Adipocyte (in vitro differentiated cells): ENCODE measurements around the gene EEA1.

ENCODE experiments used
- DNase-seq: peaks from one replicate; pipeline ENCODE4 v3.0.0-alpha.2; 2015; ENCODE audit warnings: low read depth
- H3K27me3 ChIP-seq: replicated peaks from 2 replicates; pipeline ENCODE4 v1.7.0; 2013; ENCODE audit warnings: mild to moderate bottlenecking, low read length, moderate library complexity; ENCODE audit not compliant: control insufficient read depth, insufficient read depth
- H3K36me3 ChIP-seq: 2 replicates; pipeline ENCODE4 v1.7.0; 2013; ENCODE audit warnings: low read length, mild to moderate bottlenecking, moderate library complexity; ENCODE audit not compliant: control insufficient read depth, insufficient read depth, severe bottlenecking
- H3K4me1 ChIP-seq: 2 replicates; pipeline ENCODE4 v1.7.0; 2013; ENCODE audit warnings: mild to moderate bottlenecking, low read length, moderate library complexity; ENCODE audit not compliant: control insufficient read depth, insufficient read depth
- H3K4me3 ChIP-seq: 2 replicates; pipeline ENCODE4 v1.7.0; 2013; ENCODE audit warnings: mild to moderate bottlenecking, low read length, moderate library complexity
- H3K9ac ChIP-seq: 2 replicates; pipeline ENCODE4 v1.7.0; 2013; ENCODE audit warnings: mild to moderate bottlenecking, low read length, moderate library complexity
- H3K9me3 ChIP-seq: 2 replicates; pipeline ENCODE4 v1.7.0; 2013; ENCODE audit warnings: mild to moderate bottlenecking, low read length, moderate library complexity; ENCODE audit not compliant: control insufficient read depth

Gene EEA1

GRCh38 chr12:92933606-92934005 is 4.5 kb upstream of the EEA1 start:
- DNase-seq, result no peak
- Histone ChIP-seq H3K36me3 (no peaks in the 10 kb centered on the region), H3K4me3 (no peak overlapping the region), H3K9ac (no peak overlapping the region), H3K9me3 (no peaks in the 10 kb centered on the region), H3K27me3 (no peaks in the 10 kb centered on the region), H3K4me1 (peaks cover 12% of the 10 kb centered on the region)

- H3K36me3 ChIP-seq, result no peaks in the 10 kb centered on the region
- H3K27me3 ChIP-seq, result no peaks in the 10 kb centered on the region
- H3K4me1 ChIP-seq, result peaks cover 31% of the 10 kb centered on the region
- peak overlapping the region; percentile 87 for H3K4me3 ChIP-seq
- DNase-seq, result no peak
- no peaks in the 10 kb centered on the region for H3K9me3 ChIP-seq
- H3K9ac ChIP-seq, result peak overlapping the region; percentile 95
Observed at GRCh38 chr12:92930421-92930820, 1.3 kb upstream of the EEA1 start.

GRCh38 chr12:92929983-92930382 is 888 bp upstream of the EEA1 start:
- Histone ChIP-seq H3K27me3 (no peaks in the 10 kb centered on the region), H3K36me3 (no peaks in the 10 kb centered on the region), H3K9me3 (no peaks in the 10 kb centered on the region), H3K4me3 (peak overlapping the region; percentile 87), H3K4me1 (peaks cover 33% of the 10 kb centered on the region), H3K9ac (peak overlapping the region; percentile 95)
- no peak for DNase-seq

- Histone ChIP-seq H3K9ac (peak overlapping the region; percentile 94), H3K9me3 (no peaks in the 10 kb centered on the region), H3K4me1 (peaks cover 41% of the 10 kb centered on the region), H3K4me3 (peak overlapping the region; percentile 83), H3K36me3 (no peaks in the 10 kb centered on the region), H3K27me3 (no peaks in the 10 kb centered on the region)
- DNase-seq, result peak; percentile 75
Observed at GRCh38 chr12:92928421-92928961, 604 bp downstream of the EEA1 start.

GRCh38 chr12:92927436-92928281 is 1.4 kb downstream of the EEA1 start:
- peak; percentile 81 for DNase-seq
- peaks cover 44% of the 10 kb centered on the region for H3K4me1 ChIP-seq
- peak overlapping the region; percentile 83 for H3K4me3 ChIP-seq
- no peaks in the 10 kb centered on the region for H3K9me3 ChIP-seq
- H3K36me3 ChIP-seq, result no peaks in the 10 kb centered on the region
- no peaks in the 10 kb centered on the region for H3K27me3 ChIP-seq
- H3K9ac ChIP-seq, result peak overlapping the region; percentile 94

- Histone ChIP-seq H3K36me3 (no peaks in the 10 kb centered on the region), H3K27me3 (no peaks in the 10 kb centered on the region), H3K4me1 (peaks cover 44% of the 10 kb centered on the region), H3K9ac (peak overlapping the region; percentile 94), H3K4me3 (peak overlapping the region; percentile 83), H3K9me3 (no peaks in the 10 kb centered on the region)
- DNase-seq, result peak; percentile 76
Observed at GRCh38 chr12:92927055-92927435, 2.0 kb downstream of the EEA1 start.

- Histone ChIP-seq H3K9ac (peak overlapping the region; percentile 94), H3K9me3 (no peaks in the 10 kb centered on the region), H3K4me3 (peak overlapping the region; percentile 83), H3K27me3 (no peaks in the 10 kb centered on the region), H3K36me3 (no peaks in the 10 kb centered on the region), H3K4me1 (peaks cover 44% of the 10 kb centered on the region)
- peak; percentile 8 for DNase-seq
Observed at GRCh38 chr12:92926549-92926948, 2.5 kb downstream of the EEA1 start.

- H3K4me3 ChIP-seq, result no peak overlapping the region
- DNase-seq, result no peak
- H3K27me3 ChIP-seq, result no peaks in the 10 kb centered on the region
- no peaks in the 10 kb centered on the region for H3K9me3 ChIP-seq
- H3K9ac ChIP-seq, result no peak overlapping the region
- H3K4me1 ChIP-seq, result peaks cover 25% of the 10 kb centered on the region
- H3K36me3 ChIP-seq, result no peaks in the 10 kb centered on the region
Observed at GRCh38 chr12:92921877-92922276, 7.2 kb downstream of the EEA1 start.

GRCh38 chr12:92915365-92915764 is 13.7 kb downstream of the EEA1 start:
- Histone ChIP-seq H3K9me3 (no peaks in the 10 kb centered on the region), H3K9ac (no peak overlapping the region), H3K4me3 (no peak overlapping the region), H3K4me1 (no peaks in the 10 kb centered on the region), H3K27me3 (no peaks in the 10 kb centered on the region), H3K36me3 (no peaks in the 10 kb centered on the region)
- DNase-seq, result no peak

- H3K4me3 ChIP-seq, result no peak overlapping the region
- peaks cover 2% of the 10 kb centered on the region for H3K9me3 ChIP-seq
- DNase-seq, result no peak
- no peaks in the 10 kb centered on the region for H3K27me3 ChIP-seq
- H3K4me1 ChIP-seq, result no peaks in the 10 kb centered on the region
- H3K9ac ChIP-seq, result no peak overlapping the region
- peaks cover 4% of the 10 kb centered on the region for H3K36me3 ChIP-seq
Observed at GRCh38 chr12:92914170-92914569, 14.9 kb downstream of the EEA1 start.

GRCh38 chr12:92912672-92913071 is 16.4 kb downstream of the EEA1 start:
- H3K4me1 ChIP-seq, result no peaks in the 10 kb centered on the region
- peaks cover 10% of the 10 kb centered on the region for H3K9me3 ChIP-seq
- peaks cover 8% of the 10 kb centered on the region for H3K36me3 ChIP-seq
- no peak for DNase-seq
- H3K9ac ChIP-seq, result no peak overlapping the region
- H3K4me3 ChIP-seq, result no peak overlapping the region
- H3K27me3 ChIP-seq, result no peaks in the 10 kb centered on the region
